GM13976 (cell line): ENCODE data around the gene LRFN4.

Experiments
- DNase-seq: peaks from one replicate; pipeline ENCODE4 v3.0.0; 2012; ENCODE audit warnings: low spot score
- in situ Hi-C: fragments of 300-500 bp; cut with MboI; formaldehyde crosslinking; loops from one replicate; pipeline ENCODE4 v1.12.0; 2022; ENCODE audit warnings: low sequenced_read_pairs, mixed read lengths, inconsistent platforms; ENCODE audit not compliant: unreplicated experiment
- TF ChIP-seq, protein P1 (sequence below): IDR thresholded peaks from 2 replicates; pipeline ENCODE4 v1.5.1; 2012; ENCODE audit warnings: borderline replicate concordance, mild to moderate bottlenecking; ENCODE audit not compliant: insufficient read depth; ENCODE audit errors: extremely low read depth, missing control alignments, control extremely low read depth

The LRFN4 gene

DNA sequence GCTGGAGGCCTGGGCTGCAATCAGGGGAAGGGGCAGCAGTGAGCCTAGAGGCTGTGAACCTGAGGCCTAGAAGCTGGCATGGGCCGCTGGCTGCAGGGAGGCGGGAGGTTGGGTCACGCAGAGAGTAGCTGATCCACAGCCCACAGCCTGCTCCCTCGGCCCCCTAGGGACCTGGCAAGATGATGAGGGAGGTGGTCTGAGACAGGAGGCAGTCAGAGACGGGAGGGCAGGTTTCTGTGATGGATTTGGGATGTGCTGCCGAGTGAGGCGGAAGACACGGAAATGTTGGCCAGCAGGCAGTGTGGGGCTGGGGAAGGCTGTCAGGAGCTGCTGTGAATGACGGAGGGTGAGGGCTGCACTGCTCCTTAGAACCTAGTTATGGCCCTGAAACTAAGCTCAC, 22.7 kb downstream of the LRFN4 start:
- TF ChIP-seq, protein P1, sequence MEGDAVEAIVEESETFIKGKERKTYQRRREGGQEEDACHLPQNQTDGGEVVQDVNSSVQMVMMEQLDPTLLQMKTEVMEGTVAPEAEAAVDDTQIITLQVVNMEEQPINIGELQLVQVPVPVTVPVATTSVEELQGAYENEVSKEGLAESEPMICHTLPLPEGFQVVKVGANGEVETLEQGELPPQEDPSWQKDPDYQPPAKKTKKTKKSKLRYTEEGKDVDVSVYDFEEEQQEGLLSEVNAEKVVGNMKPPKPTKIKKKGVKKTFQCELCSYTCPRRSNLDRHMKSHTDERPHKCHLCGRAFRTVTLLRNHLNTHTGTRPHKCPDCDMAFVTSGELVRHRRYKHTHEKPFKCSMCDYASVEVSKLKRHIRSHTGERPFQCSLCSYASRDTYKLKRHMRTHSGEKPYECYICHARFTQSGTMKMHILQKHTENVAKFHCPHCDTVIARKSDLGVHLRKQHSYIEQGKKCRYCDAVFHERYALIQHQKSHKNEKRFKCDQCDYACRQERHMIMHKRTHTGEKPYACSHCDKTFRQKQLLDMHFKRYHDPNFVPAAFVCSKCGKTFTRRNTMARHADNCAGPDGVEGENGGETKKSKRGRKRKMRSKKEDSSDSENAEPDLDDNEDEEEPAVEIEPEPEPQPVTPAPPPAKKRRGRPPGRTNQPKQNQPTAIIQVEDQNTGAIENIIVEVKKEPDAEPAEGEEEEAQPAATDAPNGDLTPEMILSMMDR: no peak
- DNase-seq: no peak
- in situ Hi-C loops: no loop called here

DNA sequence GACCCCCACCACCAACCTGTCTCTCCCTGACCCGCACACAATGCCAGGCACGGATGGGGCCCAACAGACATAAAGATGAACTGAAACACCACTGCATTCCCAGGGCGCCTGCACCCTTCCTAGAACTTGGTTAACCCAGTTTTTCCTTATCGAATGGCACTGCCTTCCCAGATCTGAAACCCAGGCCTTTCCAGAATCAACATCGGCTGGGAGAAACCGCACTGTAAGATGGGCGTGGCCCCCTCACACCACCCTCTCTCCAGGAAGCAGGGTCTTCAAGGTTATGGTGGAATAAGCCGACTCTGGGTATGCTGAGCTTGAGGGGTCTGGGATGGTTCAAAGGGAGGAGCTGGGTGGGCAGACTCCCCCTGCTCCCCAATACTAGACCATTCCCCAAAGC, 23.1 kb downstream of the LRFN4 start:
- no peak for DNase-seq
- in situ Hi-C loops: no loop called here
- TF ChIP-seq, protein P1: no peak

DNA sequence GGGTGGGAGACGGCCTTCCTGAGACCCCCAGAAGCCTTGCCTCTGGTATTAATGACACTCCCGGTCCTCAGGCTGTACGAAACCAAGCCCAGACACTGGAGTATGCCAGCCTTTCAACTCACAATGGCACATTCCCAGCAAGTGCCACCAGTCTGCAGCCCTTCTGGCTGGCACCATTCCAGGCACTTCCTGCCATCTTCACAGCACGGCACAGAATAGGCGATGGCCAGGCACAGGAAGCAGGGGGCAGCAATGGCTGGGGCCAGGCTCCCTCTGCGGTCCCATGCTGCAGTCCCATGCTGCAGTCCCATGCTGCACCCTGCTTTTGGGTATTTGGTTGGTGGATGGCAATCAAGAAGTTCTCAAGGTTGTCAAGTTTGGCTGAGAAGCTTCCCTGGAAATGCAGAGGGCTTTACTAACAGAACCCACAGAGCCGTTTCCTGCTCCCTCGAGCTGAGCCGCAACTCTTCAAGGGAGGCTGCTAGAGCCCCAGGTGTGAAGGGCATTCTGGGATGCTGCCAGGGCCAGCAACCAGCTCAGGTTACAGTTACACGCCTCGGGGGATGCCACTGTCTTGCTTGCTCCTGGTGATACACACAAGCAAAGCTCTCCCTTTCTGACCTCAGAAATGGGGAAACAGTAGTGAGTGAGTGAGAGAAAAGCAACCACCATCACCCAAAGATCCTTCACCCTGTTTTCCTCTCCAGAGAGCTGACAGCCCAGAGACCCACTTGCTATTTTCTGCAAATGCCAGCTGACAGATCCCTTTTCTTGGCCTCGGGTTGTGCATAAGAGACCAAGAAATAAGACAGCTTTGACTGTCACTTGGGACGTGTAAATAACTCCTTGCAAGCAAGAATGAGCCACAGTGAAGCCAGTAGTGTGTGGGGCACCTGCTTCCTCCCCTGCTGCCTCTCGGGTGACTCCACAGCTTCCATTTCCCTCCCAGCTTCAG, 23.9 kb downstream of the LRFN4 start:
- DNase-seq: no peak
- TF ChIP-seq, protein P1: no peak
- in situ Hi-C loops: no loop called here

DNA sequence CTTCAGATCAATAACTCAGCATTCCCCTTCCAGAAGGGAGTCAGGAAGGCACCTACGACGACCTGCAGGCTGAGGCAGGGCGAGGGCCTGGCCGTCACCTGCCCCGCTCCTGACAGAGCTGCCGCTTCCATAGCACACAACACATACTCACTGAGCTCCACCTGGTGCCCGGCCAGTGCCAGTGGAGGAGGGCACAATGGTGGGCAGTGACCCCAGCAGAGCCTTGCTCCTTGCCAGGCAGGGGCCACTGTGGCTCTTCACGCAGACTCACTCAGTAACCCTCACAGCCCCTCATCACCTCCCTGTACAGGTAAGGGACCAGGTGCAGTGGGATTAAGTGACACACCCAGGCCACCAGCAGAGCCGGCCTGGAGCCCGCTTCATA, 24.6 kb downstream of the LRFN4 start:
- TF ChIP-seq, protein P1: no peak
- DNase-seq: no peak
- in situ Hi-C loops: no loop called here

DNA sequence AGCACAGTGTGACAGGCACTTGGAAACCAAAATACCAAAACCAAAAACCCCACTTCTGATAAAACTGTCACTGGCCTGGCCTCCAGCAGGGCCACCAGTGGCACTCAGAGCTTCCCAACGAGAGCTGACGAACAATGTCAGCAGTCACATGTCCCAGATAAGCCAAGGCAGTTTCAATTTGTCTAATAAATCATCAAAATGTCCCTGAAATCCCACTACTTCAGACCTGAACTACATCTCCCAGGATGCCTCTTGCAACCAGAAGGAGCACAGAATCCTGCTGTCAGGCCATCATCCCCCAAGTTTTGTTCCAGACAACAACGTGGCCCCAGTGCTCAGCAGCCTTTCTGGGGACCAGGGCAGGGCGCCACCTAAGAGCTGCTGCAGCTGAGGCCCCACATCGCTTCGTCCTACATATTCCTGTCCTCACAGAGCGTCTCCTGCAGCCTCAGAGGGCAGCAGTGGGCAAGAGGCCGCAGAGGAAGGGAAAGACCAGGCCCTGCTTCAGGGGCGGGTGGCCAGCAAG, 25.1 kb downstream of the LRFN4 start:
- no peak for DNase-seq
- in situ Hi-C loops: no loop called here
- TF ChIP-seq, protein P1: no peak

DNA sequence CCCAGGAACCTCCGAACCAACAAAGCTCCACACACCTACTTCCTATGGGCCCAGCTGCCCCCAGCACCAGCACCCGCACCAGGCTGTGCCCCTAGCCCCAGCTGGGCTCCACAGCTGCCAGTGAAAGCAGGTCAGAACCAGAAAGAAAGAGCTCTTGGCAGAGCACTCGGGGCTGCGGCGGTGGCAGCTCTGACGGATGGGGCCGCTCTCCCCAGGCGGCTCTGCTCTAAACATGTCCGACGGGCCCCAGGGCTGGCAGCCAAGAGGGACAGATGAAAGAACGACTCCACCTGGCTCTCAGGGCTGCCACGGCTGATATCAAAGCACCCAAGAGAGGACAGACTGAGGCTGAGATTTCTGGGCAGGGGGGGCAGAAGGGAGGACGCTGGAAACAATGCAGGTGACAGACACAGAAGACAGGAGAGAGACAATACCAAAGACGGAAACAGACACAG, 25.7 kb downstream of the LRFN4 start:
- DNase-seq: no peak
- in situ Hi-C loops: no loop called here
- TF ChIP-seq, protein P1: no peak
